Left cardiac atrium (tissue), 4 donors: ENCODE measurements around the gene KCNN4. TPM values are rescaled to one million over a fixed set of nuclear protein-coding genes. Genes with fewer than 3 reads are reported as not detected.

Source experiments
- ATAC-seq, 2 donors: fragments of 200-7000 bp; cut with Tn5 transposase; one replicate each; pipeline ENCODE4 v1.9.1; 2020; ENCODE audit warnings: mild to moderate bottlenecking in 2 of 2, moderate library complexity in 2 of 2
- DNase-seq: peaks from one replicate; pipeline ENCODE4 v3.0.0-alpha.2; 2020
- intact Hi-C, 2 donors: fragments of 100-400 bp; cut with DNase I; formaldehyde crosslinking; loops; one replicate each; pipeline versions ENCODE4 v1.14.1 to v1.15.1; 2022 to 2023
- total RNA-seq, 2 donors: library from RNA; stranded (reverse); fragmentation: NEBNext Ultra II Directional; extraction: Animal tissue kit (Norgen Biotek cat#: 25700); gene quantifications; one replicate each; pipeline ENCODE4 v1.2.1, GENCODE V29; 2021
- donor health status: DM: no; HTN: yes; CAD: no.
- donor health status: DM: no; HTN: yes; CAD: no; lungs with severe emphysema.
- donor health status: DM: yes; HTN: yes; CAD: no.
- donor health status: Dilated cardiomyopathy.

The KCNN4 gene
- total RNA-seq, 2 donors from 2014 or later = 0.71 to 1.4 TPM

DNA sequence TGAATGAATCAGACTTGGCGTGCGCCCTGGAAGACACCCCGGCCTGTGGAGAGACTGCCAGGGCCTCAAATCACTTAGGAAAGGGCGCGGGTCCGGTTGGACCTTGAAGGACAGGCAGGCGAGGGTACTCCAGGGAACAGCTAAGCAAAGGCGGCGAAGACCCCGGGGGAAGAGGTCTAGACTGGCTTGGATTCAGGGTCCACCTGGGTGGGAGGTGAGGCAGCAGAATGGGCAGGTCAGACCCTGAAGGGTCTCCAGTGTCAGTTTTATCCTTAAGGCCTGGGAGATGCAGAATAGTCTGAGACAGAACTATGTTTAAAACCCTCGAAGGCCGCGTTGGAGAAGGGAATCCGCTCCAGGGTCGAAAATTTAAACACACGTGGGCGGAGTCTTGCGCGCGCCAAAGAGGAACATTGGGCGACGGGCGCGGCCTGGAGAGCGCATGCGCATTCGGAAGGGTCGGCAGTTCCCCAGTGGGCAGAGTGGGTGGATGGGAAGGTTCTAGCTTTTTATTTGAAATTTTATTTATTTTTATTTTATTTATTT lies 25.4 kb downstream of the KCNN4 start:
- DNase-seq (peak; percentile 87), ATAC-seq (peak; percentile 62 to 70)
- intact Hi-C loops = no loop called here

DNA sequence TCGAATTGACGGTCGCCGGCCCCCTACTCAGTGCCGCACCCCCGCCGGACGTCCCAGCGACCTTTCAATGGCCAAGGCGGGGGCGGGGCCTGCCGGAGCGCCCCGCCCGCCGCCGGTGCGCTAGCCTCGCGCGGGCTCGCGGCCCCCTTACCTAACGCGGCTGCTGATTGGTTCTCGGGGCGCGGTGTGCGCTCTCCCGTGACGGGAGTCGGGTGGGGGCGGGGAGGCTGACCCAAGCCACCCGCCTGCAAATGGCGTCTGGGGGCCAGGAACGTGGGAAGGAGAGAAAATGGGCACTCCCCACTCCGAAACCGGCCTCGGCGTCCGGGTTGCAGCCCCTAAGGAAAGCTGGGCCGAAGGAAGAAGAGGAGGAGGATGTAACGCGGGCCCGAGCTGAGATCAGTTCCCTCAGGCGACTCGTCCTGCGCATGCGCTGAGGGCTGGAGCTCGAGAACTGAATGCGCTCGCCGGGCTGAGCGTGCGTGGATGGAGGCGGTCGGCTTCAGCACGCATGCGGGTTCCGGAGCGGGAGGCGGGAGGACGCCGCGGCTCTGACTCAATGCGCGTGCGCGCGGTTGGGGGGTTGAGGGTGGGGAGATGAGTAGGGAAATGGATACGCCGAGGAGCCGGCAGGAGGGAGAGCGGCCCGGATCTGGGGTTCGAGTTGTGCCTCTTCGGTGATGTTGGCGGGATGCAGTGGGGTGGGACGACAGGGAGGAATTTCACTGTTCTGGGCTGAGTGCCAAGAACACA lies 26.1 kb downstream of the KCNN4 start, which contains the start of gene SMG9:
SMG9 (minus strand) TSS at position 460 of the 753 bp plus-strand sequence. CDS start 4,221 bp downstream, outside the sequence.
- DNase-seq (peak; percentile 99), ATAC-seq (peak; percentile 94 to 95)
- intact Hi-C loops = no loop called here

DNA sequence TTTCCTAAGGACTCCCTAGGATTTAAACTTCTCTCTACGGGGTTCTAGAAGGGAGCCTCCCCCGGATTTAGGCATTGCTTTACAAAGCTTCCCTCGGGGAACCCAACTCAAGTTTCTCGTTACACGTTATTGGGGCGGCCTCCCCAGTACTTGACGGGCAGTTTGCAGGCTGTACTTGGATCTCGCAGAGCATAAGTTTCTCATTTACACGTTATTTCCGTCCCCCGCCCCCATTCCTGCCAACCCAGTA lies 26.6 kb downstream of the KCNN4 start:
- no peak for DNase-seq
- ATAC-seq = no peak
- intact Hi-C loops = no loop called here

DNA sequence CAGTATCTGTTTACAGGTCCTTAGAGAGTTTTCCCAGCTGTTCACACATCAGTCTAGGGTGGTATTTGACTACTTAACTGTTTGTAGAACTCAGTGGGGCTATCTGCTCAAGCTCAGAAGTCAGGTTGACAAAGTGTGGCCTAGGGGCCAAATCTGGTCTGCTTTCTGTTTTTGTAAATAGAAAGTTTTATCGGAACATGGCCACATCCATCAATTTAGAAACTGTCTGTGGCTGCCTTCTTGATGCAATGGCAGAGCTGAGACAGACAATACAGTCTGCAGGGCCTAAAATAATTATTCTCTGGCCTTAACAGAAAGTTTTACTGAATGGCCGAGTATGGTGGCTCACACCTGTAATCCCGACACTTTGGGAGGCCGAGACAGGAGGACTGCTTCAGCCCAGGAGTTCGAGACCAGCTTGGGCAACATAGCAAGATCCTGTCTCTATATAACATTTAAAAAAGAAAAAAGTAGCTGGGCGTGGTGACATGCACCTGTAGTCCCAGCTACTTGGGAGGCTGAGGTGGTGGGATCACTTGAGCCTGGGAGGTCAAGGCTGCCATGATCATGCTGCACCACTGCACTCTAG lies 28.4 kb downstream of the KCNN4 start:
- DNase-seq = no peak
- ATAC-seq = no peak
- intact Hi-C loops = no loop called here

DNA sequence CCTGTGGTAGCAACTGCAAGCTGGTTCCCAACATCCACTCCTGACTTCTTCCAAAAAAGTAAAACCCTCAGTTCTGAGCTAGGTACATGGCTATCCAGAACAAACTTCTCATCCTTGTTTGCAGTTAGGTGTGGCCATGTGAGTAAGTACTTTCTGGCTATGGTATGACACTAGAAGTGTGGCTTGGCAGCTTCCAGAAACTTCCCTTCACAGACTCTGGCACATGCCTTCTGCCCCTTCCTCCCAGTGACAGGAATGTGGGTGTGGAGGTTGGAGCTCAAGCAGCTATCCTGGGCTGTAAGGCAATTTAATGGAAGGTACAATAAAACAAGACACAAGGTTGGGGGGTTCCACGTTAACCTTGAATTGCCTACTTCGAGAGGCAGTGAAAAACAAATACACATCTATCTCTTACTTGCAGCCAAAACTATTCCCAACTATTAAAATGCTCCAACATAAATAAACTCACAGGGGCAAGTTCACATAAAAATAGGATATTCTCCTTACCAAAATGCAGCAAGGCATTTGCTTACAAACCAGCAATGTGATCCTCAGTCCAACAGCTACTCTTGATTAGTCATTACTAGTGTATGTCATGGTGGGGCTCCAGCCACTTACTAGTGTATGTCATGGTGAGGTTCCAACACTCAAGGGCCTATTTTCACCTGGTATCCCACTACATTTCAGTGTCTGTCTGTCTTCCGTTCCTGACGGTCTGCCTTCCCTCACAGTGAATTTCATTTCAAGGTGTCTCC lies 29.1 kb downstream of the KCNN4 start:
- DNase-seq (no peak), ATAC-seq (no peak)
- intact Hi-C loops = no loop called here

DNA sequence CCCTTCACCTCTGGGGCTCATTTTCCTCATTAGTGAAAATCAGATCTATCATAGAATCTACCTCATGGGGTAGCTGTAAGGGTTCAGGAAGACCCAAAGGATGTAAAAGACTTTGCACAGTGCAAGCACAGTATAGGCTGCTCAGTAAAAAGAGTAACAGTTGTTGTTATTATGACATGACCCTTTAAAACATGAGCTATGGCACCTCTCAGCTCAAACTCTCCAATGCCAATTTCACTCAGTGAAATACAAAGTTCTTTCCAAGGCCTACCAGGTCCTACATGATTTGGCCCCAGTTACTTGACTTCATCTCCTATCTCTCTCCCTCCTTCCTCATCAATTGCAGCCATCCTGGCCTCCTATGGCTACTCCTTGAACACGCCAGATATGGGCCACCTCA lies 30.9 kb downstream of the KCNN4 start:
- intact Hi-C loops = loop anchor here in 1 of 2 donors (5.0 kb wide), 1 partner anchor 32 kb away; the partner anchor contains the start of gene KCNN4
- no peak for ATAC-seq
- DNase-seq = no peak

DNA sequence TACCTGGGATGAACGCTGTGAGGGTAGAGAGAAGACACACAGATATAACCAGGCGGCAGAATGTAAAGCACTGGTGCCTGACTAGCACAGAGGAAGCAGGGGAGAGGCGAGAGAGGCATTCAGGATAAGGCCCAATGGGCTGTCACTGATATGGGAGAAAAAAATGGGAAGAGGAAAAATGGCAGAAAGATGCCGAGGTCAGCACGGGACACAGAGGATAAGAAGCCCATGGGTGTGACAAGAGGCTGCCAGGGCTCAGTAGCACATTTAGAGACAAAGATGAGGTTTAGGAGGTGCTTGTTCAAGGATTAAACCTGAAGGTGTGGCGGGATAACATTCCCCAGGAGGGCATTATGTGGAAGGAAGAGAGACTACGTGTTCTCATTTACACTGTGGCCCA lies 31.6 kb downstream of the KCNN4 start:
- no peak for ATAC-seq
- no peak for DNase-seq
- intact Hi-C loops = loop anchor here in 1 of 2 donors (5.0 kb wide), 1 partner anchor 33 kb away; the partner anchor contains the start of gene KCNN4

DNA sequence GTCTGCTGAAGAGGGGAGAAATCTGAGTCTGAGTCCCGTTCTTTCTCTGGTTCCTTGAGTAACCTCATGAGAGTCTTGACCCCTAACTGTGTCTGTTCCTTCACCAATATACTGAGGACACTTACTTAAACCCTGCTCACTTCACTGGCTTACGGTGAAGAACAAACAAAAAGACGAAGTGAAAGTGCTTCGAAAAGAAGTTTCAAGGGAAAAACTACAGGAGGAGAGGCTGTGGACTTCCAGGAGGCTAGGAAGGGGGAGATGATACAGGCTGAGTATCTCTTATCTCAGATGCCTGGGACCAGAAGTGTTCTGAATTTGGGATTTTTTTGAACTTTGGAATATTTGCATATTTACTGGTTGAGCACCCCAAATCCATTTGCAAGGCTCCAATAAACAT lies 32.1 kb downstream of the KCNN4 start:
- intact Hi-C loops = loop anchor here in 1 of 2 donors (5.0 kb wide), 1 partner anchor 34 kb away; the partner anchor contains the start of gene KCNN4
- DNase-seq (no peak), ATAC-seq (no peak)

DNA sequence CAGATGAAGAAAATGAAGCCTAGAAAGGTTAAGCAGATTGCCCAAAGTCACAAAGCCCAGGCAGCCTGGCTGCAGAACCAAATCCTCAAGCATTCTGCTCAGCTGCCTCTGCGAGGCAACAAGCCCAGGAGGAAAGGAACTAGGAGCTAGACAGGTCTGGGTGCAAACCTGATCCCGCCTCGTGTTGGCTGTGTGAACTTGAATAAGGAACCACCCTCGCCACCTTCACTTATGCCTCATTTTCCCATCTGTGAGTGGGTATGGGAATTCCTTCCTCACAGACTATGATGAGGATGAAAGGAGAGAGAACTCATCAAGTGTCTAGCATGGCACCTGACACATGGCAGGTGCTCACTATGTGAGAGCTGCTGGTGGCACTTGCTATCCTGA lies 32.6 kb downstream of the KCNN4 start:
- ATAC-seq (no peak), DNase-seq (no peak)
- intact Hi-C loops = loop anchor here in 1 of 2 donors (5.0 kb wide), 1 partner anchor 34 kb away; the partner anchor contains the start of gene KCNN4

DNA sequence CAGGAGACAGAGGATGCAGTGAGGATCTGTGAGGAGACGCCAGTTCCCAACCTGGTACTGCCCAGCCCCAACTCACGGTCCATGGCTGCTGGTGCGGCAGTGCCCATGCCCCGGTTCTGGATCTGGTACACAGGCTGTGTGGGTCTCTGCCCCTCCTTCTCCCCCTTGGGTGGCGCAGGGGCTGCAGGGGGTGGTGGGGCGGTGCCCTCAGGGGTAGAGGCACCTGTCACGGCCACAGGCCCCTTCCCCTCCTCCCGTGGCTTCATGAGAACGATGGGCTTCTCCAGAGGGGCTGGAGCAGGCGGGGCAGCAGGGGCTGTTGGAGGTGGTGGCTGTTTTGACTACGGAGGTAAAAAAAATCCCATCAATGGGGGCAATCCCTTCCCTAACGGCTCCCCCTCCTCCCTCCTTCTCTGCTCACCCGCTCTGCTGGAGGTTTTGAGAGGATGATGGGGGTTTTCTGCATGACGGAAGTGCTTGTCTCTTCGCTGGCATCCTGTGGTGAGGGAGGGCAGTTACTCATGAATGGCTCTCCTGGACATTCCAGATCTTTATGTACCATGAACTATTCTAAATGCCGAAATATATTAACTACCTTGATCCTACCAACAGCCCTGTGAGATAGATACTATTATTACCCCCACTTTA lies 33.1 kb downstream of the KCNN4 start:
- intact Hi-C loops = loop anchor here in 1 of 2 donors (5.0 kb wide), 1 partner anchor 35 kb away; the partner anchor contains the start of gene KCNN4
- DNase-seq = no peak
- no peak for ATAC-seq

DNA sequence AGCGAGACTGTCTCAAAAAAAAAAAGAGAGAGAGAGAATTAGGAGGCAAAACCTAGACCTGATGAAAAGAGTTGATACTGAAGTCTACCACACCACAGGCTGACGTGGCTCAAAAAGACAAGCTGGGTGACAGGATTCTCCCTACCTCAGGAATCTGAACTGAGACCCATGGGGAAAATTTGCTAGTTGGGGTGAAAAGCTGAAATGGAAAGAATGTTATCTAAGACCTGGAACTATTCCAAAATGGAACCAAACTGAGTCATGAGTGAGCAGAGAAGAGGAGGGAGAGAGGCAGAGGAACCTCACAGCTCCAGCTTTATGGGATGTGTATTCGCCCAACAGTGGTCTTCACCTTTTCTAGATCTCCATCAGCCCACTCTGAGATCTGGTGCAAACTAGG lies 37.7 kb downstream of the KCNN4 start:
- intact Hi-C loops = no loop called here
- DNase-seq (no peak), ATAC-seq (no peak)

DNA sequence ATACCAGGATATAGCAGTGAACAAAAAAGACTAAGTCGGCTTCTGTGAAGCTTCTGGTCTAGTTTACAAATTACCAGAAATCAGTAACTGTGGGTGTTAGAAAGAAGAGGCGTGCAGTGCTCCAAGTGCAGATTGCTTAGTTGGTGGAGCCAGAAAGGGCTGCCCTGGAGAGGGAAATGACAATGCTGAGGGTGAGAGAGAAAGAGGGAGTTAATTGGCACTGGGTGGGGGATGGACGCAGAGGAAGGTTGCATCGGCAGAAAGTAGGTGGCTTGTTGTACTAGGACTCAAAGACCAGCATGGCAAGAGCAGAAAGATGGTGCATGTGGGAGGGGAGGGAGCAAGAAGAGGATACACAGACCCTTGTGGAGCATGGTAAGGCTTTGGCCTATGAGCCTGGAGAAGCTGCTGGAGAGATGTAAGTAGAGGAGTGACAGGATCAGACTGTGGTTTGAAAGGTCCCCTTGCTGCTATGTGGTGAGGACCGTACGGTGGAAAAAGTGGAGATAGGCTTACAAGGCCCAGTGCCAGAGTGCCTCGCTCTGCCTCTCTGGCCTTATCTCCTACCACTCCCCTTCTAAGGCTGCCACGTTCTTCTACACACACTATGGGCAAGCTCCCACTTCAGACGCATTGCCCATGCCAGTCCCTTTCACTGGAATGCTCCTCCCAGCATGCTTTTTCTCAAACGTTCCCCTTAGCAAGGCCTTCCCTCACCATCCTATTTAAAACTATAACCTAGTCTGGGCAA lies 39.5 kb downstream of the KCNN4 start:
- peak in 1 of 2 donors; percentile 16 for ATAC-seq
- no peak for DNase-seq
- intact Hi-C loops = no loop called here

DNA sequence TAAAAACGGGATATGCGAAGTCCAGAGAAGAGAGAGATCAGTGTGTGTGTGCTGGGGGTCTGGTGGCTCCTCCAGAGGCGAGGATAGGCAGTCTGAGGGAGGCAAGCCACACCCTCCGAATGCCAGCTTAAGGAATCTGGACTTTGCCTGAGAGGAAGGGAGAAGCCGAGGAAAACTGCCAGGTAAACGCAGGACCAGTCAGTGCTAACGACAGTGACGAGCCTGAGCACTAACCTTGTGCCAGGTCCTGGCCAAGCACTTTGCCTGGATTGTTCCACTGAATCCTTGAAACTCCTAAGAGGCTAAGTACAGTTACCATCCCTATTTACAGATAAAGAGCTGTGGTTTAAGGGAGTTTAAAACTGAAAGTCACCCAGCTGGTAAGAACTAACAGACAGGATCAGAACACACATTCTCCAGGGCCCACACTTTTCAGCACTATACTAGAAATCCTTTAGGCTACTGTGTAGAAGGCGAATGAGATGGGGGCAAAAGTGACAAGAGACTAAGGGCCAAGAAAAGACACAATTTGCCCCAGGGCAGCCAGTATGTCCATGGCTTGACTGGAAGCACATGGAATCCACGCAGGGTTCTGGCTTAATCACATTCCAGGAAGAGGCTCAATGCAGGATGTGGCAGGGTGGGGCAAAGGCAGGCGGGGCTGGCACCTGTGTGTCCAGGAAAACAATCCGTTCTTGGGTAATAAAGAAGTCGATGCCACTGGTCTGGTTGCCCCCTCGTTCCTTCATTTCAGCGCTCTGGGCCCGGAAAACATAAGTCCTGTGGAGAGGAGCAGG lies 41.1 kb downstream of the KCNN4 start:
- intact Hi-C loops = loop anchor here in 1 of 2 donors (5.0 kb wide), 1 partner anchor 48 kb away; no protein-coding TSS in a partner anchor
- DNase-seq = no peak
- no peak for ATAC-seq

DNA sequence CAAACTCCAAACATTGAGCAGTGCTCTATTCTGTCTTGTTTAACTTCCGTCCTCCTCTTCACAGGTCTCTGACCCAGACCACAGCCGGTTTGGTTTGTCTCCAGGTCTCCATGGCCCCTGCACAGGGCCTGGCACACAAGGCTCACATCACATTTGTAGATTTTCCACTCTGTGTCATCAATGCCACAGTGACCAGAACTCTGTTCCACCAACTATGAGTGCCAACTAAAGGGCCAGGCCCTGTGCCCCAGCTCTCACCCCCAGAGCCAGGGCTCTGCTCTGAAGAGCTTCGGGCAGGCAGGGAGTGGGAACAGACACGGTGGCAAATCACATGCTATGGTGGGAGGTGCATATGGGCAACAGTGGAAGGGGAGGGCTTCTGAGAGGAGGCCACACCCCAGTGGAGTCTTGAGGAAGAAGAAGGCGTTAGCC lies 42.0 kb downstream of the KCNN4 start:
- ATAC-seq (peak; percentile 34), DNase-seq (no peak)
- intact Hi-C loops = loop anchor here in 1 of 2 donors (5.0 kb wide), 1 partner anchor 49 kb away; no protein-coding TSS in a partner anchor

DNA sequence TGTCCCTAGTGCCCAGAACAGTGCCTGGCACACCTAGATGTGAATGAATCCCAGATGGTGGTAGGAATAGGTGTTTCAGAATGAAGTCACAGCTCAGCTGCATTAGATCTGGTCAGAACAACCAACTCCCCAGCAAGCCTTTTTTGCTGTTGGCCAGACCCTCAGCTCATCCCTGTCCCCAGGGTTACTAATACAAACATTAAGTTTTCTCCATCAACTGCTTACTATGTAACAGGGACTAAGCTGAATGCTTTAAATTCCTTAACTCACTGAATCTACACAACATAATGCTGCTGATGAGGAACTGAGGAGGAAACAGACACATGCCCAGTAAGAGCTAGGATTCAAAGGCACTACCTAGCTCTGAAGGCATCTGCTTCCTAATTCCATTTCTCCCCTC lies 44.8 kb downstream of the KCNN4 start:
- no peak for ATAC-seq
- DNase-seq = no peak
- intact Hi-C loops = loop anchor here in 1 of 2 donors (5.0 kb wide), 1 partner anchor 51 kb away; no protein-coding TSS in a partner anchor

DNA sequence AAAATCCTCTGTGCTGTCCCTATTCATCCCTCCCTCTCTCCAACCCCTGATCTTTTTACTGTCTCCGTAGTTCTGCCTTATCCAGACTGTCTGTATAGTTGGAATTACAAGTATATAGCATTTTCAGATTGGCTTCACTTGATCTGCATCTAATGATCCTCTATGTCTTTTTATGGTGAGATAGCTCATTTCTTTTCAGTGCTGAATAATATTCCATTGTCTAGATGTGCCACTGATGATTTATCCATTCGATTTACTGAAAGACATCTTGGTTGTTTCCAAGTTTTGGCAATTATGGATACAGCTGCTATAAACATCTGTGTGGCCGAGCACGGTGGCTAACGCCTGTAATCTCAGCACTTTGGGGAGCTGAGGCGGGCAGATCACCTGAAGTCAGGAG lies 45.8 kb downstream of the KCNN4 start:
- intact Hi-C loops = loop anchor here in 1 of 2 donors (5.0 kb wide), 1 partner anchor 52 kb away; no protein-coding TSS in a partner anchor
- DNase-seq = no peak
- ATAC-seq = no peak

DNA sequence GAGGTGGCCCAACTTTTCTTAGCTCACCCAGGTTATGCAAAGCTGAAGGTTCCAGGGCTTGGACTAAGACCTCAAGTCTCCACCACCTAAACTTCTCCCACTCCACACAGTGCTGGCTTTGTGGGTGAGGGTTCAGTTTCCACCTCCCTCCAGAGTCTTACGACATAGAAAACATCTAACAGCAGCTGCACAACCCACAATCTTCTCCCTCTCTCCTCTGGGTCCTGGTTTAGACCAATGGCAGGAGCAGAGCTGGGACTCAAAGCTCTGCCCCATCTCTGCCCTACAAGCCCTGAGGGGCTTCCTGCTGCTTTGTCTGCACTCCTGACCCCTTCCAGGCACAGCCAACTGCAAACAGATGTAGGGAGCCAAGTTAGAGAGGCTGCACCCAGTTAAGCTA lies 48.9 kb downstream of the KCNN4 start:
- DNase-seq (no peak), ATAC-seq (peak in 1 of 2 donors; percentile 25)
- intact Hi-C loops = no loop called here
